Stimulated activated CD4-positive, alpha-beta T cell treated with anti-CD3 and anti-CD28 coated beads, Interleukin-1b, Interleukin-23, amount 100 ng/mL, for 48 hours (primary cell): ENCODE data around the gene SERPINA5.
"Not testable (repeated sequence)": the region's sequence is repeated elsewhere in the genome, so short reads cannot be mapped to it uniquely, and the experiment has no call there.

ENCODE experiments used
- DNase-seq: peaks from one replicate; pipeline ENCODE4 v3.0.0-alpha.2; 2020

SERPINA5 gene

GRCh38 chr14:94630396-94630795 is 49.2 kb downstream of the SERPINA5 start:
- DNase-seq = no peak

- DNase-seq = no peak
These were observed 49.8 kb downstream of the SERPINA5 start for GRCh38 chr14:94631050-94631449.

DNA sequence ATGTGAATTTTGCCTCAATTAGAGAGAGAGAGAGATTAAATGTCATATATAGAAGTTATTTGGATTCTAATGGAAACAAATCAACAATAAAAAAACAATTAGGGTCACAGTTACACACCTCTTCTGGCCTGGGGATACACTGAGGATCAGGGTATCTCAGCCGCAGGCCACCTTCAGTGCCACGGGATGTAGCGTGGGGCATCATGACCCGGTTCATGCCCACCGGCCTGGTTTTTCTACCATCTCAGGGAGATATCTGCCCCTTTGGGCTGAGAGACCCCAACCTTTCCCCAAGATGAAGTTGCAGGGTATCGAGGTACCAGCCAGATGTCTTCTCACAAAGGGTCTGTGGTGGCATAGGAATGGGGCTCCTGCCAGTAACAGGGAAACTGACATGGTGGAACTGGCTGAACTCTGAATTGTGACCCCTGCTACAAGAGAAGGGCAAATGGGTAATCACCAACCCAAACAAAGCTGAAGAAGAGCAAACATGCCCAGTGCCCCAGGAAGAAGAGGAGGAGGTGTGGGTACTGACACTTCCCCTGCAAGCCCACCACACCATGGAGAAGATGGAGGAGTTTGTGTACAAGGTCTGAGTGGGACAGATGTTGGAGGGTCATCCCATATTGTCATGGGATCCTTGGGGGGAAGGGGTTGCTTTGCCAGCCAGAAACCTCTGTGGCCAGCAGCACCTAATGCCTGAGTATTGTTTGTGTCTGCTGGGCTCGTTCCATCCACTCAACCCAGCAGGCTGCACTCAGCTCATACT is 50.5 kb downstream of the SERPINA5 start:
- no peak for DNase-seq

GRCh38 chr14:94632305-94632590 is 51.0 kb downstream of the SERPINA5 start:
- DNase-seq = no peak

DNA sequence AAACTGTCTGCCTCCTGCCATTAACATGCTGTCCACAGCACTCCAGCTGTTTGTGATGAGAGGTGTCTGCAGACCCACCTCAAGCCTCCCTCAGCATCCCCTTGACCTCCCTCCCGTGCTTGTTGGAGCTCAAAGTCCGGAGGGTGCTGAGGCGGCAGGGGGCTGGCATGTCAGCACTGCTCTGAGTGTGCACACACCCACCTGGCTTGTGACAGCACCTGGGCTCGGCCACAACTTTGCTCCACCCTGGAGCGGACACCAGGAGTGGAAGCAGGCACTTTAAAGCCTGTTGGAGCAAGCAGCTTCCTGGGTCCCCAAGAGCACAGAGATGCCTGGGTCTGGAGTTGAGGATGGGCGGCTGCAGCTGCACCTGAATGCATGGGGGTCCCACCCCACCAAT is 51.9 kb downstream of the SERPINA5 start:
- no peak for DNase-seq

DNA sequence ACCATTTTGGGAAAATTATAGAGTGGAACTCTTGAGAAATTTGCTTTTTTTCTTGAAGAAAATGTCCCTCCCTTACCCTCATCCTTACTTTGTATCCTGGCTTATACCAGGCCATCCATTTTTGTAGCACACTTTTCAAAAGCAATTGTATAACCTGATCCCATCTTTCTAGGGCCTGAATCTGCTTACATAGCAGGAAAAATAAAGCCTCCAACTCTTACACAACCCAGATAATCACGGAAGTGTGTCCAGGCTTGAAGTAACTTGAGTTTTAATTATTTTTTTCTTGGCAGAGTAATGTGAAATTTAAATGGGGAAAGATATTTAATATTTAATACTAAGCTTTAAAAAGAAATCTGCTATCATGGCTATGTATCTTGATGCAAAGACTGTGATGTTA is 53.9 kb downstream of the SERPINA5 start:
- DNase-seq = no peak

DNA sequence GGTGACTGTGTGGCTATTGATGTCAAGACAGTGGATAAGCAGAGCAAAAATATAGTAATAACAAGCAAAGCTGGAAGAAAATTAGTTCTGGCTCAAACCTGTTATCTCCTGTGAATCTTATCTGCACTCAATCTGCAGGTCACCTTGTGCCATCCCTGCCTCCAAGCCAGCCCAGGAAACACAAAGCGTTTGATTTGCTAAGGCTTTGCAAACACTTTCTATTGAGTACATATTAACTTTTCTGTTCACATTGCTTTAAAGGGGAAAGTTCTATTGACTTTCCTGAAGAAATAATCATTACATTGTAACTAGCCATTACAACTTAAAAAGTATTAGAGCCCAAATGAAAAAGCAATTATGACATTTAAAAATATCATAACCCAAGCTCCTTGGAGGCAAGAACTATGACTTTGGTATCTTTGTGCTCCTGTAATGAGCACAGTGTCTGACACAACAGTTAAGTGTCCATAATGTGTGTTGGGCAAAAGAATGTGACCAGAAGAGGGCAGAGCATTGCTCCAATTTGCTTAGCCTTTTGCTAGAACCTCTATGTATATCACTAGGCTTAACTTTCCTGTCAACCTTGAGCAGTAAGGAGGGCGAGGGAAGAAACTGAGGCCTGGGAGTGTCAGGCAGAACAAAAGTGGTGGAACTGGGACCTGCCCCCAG is 55.7 kb downstream of the SERPINA5 start:
- no peak for DNase-seq

- DNase-seq = not testable (repeated sequence)
These were observed 56.6 kb downstream of the SERPINA5 start for GRCh38 chr14:94637814-94638213.

GRCh38 chr14:94638339-94638738 is 57.1 kb downstream of the SERPINA5 start:
- DNase-seq = no peak

GRCh38 chr14:94638961-94639817 is 58.0 kb downstream of the SERPINA5 start:
- no peak for DNase-seq

GRCh38 chr14:94640721-94641631 is 59.8 kb downstream of the SERPINA5 start:
- no peak for DNase-seq

- no peak for DNase-seq
These were observed 60.4 kb downstream of the SERPINA5 start for GRCh38 chr14:94641632-94641955.
